ENCODE results near the gene ARHGEF10L.
A peak's percentile ranks its signal among the peaks of the same experiment; 100 is the strongest.

The ARHGEF10L gene

DNA sequence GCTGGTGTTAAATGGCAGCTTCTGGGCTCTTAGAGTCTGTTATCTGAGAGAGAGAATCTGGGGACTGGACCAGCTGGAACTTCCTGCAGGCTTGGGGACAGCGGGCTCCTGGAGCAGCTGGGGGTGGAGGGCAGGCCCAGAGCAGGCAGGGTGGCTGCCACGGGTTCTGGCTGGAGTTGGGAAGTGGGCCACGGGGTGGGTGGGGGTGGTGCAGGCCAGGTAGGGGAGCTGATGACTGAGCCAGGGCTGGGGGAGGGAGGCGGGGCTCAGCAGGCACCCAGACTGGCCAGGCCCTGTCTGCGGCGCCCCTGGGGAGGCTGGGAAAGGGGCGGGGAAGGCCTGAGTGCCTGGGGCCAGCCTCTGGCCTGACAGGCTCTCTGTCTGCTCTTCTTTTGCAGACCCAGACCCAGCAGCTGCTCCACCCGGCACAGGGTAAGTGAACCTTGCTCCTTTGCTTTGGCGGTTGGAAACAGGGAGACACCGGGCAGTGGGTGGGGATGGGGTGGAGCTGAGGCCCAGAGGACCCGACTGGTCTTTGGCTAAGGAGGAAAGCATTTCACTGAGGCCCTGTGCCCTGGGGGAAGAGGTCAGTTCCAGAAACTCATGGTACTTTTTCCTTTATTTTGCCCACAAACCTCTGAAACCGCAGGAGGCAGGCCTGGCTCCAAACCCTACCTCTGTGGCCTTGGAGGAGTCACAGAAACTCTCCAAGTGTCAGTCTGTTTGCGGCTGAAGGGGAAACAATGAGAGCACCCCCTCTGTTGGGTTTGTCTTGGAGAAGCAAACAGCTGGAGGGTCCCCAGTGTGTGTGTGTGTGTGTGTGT, 48.8 kb downstream of the ARHGEF10L start:
- no peak for DNase-seq (ENCODE audit: low read depth in 2 of 3, low spot score in 2 of 3)

- DNase-seq (ENCODE audit: low read depth in 2 of 3, low spot score in 2 of 3) = no peak
Observed at GRCh38 chr1:17591814-17592430, 52.4 kb downstream of the ARHGEF10L start.

DNA sequence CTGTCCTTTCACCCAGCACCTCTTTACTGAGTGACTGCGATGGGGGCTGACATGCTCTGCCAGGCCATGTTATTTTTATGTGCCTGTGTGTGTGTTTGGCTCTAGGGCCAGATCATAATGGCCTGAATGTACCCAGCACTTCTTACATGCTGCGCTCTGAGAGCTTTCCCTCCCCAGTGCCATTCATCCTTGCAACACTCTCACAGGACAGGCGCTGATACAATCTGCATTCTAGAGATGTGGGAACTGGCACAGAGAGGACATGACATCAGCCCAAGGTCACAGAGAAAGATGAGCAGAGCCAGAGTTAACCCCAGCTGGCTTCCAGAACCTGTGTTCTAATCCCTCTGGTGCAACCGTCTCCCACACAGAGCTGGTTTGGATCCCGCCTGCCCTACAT, 54.5 kb downstream of the ARHGEF10L start:
- no peak for DNase-seq (ENCODE audit: low read depth in 2 of 3, low spot score in 2 of 3)

- no peak for DNase-seq (ENCODE audit: low read depth in 2 of 3, low spot score in 2 of 3)
Observed at GRCh38 chr1:17594690-17595601, 55.4 kb downstream of the ARHGEF10L start.

GRCh38 chr1:17595602-17595925, 56.1 kb downstream of the ARHGEF10L start:
- DNase-seq (ENCODE audit: low read depth in 2 of 3, low spot score in 2 of 3) = no peak

DNA sequence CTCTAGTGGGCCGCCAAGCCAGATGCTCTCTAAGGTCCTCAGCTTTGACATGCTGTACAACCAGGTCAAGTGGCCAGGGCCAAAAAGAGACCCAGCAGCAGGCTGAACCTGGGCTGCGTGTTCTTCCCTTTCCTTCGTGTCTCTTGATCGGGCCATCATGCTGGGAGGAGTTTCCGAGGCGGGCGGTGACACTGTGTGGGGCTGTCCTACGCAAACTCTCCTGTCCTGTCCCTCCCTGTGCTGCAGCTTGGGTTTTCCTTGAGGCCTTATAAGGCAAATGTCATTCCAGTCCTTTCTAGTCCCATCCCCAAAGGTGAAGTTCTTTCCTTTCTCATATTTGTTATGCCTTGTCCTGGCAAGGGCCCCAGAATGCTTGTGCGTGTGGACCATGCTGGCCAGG, 56.7 kb downstream of the ARHGEF10L start:
- DNase-seq (ENCODE audit: low read depth in 2 of 3, low spot score in 2 of 3) = no peak

- DNase-seq (ENCODE audit: low read depth in 2 of 3, low spot score in 2 of 3) = no peak
Observed at GRCh38 chr1:17596651-17597509, 57.4 kb downstream of the ARHGEF10L start.

DNA sequence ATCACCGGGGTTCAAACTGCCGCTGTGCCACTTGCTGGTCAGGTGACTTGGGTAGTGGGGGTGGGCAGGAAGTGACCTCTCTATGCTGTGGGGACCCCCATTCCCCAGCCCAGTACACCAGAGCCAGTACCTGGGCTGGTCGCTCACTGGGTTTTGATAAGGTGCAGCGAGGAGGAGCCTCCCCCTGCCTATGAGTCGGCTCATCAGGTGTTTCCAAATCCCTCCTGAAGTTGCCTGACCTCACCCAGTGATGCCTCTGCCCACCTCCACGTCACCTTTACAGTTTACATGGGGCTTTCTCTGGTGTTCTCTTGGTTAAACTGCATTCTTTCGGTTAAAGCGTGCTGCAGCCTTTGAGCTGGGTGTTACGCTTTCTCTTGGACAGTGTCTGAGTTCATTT, 58.2 kb downstream of the ARHGEF10L start:
- DNase-seq (ENCODE audit: low read depth in 2 of 3, low spot score in 2 of 3) = no peak

- DNase-seq (ENCODE audit: low read depth in 2 of 3, low spot score in 2 of 3) = no peak
Observed at GRCh38 chr1:17598251-17598650, 58.8 kb downstream of the ARHGEF10L start.

DNA sequence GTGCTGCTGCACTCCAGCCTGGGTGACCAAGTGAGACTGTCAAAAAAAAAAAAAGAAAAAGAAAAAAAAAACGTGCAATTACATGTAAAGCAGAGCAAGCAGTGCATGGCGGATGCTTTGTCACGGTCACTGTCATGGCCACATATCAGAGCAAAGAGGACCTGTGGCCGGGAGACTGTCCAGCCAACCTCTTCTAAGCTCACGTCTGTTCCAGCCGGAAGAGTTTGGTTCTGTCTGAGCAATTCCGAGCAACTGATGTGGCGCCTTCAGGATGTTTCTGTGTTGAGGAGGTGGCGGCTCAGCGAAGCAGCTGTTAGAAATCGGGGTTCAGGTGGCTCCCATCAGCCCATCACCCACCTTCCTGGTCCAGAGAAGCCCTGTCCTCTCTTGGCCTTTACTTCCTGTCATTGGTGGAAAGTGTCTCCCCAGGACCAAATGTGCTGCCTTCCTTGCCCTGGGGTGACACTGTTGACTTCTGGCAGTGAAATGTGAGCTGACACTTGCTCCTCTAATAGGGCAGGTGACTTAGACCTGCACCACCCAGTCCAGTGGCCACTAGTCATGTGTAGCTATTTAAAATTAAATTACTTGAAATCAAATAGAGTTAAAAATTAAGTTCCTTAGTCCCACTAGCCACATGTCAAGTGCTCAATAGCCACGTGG, 59.9 kb downstream of the ARHGEF10L start:
- no peak for DNase-seq (ENCODE audit: low read depth in 2 of 3, low spot score in 2 of 3)

DNA sequence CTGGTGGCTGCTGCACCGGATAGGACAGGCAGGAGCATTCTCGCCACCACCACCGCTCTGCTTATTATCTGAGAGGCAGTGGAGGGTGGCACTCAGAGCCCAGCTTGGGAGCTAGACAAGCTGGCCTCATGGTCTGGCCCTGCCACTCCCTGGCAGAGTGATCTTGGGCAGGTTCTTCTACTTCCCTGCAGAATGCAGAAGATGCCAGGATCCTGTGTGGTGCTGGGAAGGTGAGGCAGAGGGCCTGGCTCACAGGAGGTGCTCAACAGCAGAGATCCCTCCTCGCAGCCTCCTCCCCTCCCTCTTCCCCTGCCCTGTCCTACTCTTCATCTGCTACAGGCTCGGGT, 60.4 kb downstream of the ARHGEF10L start:
- no peak for DNase-seq (ENCODE audit: low read depth in 2 of 3, low spot score in 2 of 3)

DNA sequence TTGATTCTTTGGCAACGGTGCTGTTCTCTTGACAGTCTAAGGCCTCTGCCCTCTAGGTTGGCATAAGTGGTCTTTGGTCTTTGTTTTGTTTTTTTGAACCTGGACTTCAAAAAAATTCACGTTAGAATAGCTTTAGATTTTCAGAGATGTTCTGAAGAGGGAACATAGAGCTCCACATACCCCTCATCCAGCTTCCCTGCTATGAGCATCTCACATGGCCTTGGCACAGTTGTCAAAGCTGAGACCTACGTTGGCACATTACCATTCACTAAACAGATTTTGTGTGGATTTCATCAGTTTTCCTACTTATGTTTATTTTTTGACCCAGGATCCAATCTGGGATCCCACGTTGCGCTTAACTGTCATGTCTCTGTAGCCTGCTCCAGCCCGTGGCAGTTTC, 60.8 kb downstream of the ARHGEF10L start:
- no peak for DNase-seq (ENCODE audit: low read depth in 2 of 3, low spot score in 2 of 3)

GRCh38 chr1:17601643-17602382, 62.3 kb downstream of the ARHGEF10L start:
- DNase-seq (ENCODE audit: low read depth in 2 of 3, low spot score in 2 of 3) = no peak

GRCh38 chr1:17603091-17603841, 63.8 kb downstream of the ARHGEF10L start:
- no peak for DNase-seq (ENCODE audit: low read depth in 2 of 3, low spot score in 2 of 3)

DNA sequence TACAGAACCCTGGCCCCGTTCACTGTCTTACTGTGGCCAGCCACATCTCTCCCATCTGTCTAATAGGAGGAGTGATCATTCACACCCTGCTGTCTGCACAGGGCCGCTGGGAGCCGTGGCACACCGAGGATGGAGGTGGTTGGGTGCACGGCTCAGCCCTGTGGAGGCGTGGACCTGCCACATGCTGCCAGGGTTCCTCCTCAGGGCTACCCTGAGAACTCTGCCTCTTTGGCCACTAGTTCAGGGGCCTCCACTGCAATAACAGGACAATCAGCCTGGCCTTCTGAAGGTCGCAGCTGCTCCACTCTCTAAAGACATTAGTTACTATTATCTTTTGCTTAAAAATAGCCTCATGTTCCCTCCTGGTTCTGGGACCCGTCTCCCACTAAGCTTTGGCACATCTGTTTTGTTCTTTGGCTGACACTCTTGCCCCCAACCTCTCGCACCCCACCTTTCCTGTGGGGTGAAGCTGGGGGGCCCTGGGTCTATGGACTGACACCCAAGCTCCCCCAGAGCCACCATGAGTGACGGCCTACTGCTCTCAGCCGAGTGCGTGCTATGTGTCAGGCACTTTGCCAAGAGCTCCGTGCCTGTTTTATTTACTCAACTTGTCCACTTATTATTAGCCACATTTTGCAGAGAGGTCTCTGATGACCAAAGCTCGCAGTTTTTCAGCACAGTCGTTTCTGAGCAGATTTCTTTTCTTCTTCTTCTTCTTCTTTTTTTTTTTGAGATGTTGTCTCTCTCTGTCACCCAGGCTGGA, 66.3 kb downstream of the ARHGEF10L start:
- DNase-seq (ENCODE audit: low read depth in 2 of 3, low spot score in 2 of 3) = no peak

GRCh38 chr1:17606826-17607440, 67.4 kb downstream of the ARHGEF10L start:
- peak in 2 of 3 experiments; percentile 13 to 42 for DNase-seq (ENCODE audit: low read depth in 2 of 3, low spot score in 2 of 3)

- no peak for DNase-seq (ENCODE audit: low read depth in 2 of 3, low spot score in 2 of 3)
Observed at GRCh38 chr1:17607644-17608581, 68.4 kb downstream of the ARHGEF10L start.
